Hair follicular keratinocyte (primary cell): Measurements from ENCODE around the gene ST6GALNAC5. TPM values are rescaled to one million over a fixed set of nuclear protein-coding genes. Genes with fewer than 3 reads are reported as not detected.

Source experiments
- total RNA-seq: library from RNA; depleted of rRNA; stranded (reverse); fragments of >200 nt; gene quantifications from 2 replicates; pipeline ENCODE4 v1.2.3, GENCODE V29; 2015

Gene ST6GALNAC5
- 3.3 and 6.4 TPM in 2 replicates for total RNA-seq

DNA sequence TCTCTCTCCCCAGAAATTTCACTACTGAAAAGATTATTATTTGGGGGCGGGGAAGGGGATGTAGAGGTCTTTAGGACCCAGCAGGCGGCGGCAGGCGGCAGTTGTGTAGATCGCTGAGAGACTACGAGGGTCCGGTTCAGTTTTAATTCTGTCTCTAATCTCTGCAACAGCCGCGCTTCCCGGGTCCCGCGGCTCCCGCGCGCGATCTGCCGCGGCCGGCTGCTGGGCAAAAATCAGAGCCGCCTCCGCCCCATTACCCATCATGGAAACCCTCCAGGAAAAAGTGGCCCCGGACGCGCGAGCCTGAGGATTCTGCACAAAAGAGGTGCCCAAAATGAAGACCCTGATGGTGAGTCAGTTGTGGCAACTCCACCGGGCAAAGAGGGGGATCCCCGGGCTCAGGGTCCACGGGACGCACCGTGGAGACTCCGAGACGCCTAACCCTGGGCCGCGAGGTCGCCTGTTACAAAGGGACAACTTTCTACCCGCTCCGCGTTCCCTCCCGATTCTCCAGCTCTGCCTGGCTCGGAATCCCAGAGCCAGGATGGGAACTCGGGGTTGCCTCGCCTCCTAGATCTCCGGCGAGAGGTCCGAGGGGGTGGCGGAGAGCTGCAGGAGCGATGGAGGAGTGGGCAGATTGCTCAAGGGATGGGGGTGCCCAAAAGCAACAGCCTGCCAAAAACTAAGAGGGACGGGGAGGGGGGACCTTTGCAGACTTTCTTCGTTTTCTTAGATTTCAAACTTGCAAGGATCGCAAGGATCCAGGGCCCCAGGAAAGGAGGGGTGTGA, at the start of gene ST6GALNAC5:
TSS of gene ST6GALNAC5 (plus strand) at position 139 of the 789 bp plus-strand sequence.

